Daoy (cell line): Measurements from ENCODE around the gene DBNDD2. TPM values are rescaled to one million over a fixed set of nuclear protein-coding genes. Genes with fewer than 3 reads are reported as not detected.

Experiments used
- DNase-seq: peaks from one replicate; pipeline ENCODE4 v3.0.0-alpha.2; 2015; ENCODE audit warnings: low read depth
- total RNA-seq: library from RNA; depleted of rRNA; stranded (reverse); fragments of >200 nt; shearing (Covaris generic); gene quantifications from 2 replicates; pipeline ENCODE4 v1.2.3, GENCODE V29; 2014

The DBNDD2 gene
- total RNA-seq, 1 experiment from 2014 or later: 7.3 TPM

DNA sequence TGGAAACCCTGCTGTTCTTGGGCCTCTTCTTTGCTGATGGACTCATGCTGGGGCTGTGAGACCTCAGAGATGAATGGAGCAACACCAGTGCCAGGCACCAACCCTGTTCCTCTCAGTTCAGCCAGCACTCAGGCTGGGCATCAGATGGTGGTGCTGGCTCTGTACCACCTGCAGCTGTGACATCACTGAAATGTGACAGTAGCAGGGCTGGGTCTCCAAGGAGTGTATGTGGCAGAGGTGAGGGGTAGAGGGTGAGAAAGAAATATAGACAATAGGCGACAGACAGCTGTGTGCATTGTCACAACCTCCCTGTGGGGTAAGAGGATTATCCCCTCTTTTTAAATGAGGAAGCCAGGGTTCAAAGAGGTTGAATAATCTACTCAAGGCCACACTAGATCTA lies 29.9 kb upstream of the DBNDD2 start, which contains the start of gene TP53TG5:
Gene TP53TG5, minus strand, starts transcription at position 135 of the 400 bp plus-strand sequence. Its CDS starts 89 bp downstream, at position 46.
- DNase-seq: no peak

DNA sequence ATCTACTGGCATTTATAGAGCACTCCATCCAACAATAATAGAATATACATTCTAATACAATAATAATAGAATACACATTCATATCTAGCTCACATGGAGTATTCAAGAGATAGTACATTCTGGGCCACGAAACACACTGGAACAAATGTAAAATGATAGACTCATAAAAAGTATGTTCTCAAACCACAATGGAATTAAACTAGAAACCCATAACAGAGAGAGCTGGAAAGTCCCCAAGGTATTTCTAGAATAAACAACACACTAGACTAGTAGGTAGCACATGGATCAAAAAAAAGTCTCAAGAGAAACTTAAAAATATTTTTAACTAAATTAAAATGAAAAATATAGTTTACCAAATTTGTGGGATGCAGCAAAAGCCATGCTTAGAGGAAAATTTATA lies 20.8 kb upstream of the DBNDD2 start:
- no peak for DNase-seq

DNA sequence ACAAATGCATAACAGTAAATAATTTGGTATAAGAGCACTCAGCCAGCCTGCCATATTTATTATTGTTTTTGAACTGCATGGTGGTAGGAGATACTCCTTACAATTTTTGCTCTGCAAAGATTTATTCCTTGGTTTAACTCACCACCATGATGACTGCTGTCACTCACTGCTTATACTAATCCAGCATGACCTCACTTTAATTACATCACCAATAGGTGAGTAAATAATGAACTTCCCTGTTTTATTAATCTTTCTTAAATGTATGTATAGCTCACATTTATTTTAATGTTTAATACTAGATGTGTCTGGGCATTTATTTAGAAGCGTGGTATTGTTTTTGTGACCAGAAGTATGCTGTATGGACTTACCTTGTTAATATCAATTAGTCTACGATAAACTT lies 17.2 kb upstream of the DBNDD2 start:
- DNase-seq: no peak

DNA sequence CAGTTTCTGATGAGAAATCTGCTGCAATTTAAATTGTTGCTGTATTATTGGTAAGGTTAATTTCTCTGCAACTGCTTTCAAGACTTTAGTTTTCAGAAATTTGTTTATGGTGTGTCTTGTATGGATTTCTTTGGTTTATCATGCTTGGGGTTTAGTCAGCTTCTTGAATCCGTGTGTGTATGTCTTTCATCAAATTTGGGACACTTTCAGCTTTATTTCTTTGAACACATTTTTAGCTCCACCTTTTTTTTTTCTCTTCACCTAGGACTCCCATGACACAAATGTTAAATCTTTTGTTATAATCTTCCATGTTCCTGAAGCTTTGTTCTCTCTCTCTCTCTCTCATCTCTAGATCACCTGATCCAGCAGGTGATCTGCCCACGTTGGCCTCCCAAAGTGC lies 16.5 kb upstream of the DBNDD2 start:
- no peak for DNase-seq

DNA sequence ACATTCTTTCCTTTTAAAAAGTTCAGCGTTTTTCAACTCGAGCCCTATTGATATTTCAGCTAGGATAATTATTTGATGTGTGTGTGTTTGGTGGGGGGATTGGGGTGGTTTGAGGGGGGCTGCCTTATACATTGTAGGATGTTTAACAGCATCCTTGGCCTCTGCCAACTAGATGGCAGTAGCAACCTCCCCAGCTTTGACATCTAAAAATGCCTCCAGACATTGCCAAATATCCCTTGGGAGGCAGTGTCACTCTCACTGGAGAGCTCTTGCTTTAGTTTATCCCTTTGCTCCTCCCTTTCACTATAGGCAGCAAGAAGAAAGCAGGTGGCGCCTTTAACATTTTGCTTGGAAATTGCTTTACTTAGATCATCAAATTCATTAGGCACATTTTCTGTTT lies 15.4 kb upstream of the DBNDD2 start:
- DNase-seq: no peak

DNA sequence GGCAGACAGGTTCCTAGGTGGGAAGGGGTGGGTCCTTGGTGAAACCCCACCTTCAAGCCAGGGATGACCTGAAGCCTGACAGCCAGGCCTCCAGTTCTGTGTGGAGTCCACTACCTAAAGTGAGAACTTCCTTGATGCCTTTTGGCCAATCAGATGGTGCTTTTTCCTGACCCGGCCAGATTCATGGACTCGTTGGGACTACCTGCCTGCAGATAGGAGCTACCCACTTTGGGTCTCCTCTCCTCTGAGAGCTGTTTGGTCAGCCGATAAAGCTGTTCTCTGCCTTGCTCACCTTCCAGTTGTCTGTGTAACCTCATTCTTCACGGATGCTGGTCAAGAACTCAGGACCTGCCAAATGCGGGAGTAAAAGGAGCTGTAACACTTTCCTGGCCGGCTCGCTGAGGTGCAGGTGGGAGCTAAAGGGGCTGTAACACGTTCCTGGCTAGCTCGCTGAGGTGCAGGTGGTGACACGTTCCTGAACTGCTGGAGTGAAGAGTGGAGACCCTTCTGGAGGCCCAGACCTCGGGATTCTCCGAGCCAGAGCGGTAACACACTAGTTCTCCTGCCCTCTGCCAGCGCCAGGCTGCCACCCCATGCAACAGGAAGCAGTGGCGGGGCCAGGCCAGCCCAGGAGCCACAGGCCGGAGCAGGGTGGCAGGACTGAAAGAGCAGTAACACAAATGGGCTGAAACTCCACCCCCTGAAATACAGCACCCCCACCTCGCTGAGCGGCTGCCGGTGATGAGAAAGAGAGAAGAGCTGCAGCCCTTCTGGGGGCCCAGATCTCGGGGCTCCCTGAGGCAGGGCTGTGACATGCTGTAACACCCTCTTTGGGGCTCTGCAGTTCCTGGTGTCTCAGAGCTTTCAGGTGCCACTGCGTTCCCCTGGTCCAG lies 13.6 kb upstream of the DBNDD2 start:
- DNase-seq: no peak

DNA sequence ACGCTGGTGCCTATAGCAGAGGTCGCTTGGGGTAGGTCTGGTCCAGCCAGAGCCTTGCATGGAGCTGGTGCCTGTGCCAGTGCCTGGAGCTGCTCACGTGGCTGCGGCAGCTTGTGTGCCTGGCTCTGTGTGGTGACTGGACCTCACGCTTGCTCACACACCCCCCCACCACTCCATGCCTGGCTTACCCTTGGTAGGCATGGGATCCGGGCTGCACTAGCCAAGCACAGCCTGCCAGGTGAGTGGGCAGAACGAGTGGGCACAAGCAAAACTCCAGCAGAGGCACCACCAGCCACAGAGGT lies 13.0 kb upstream of the DBNDD2 start:
- DNase-seq: no peak

DNA sequence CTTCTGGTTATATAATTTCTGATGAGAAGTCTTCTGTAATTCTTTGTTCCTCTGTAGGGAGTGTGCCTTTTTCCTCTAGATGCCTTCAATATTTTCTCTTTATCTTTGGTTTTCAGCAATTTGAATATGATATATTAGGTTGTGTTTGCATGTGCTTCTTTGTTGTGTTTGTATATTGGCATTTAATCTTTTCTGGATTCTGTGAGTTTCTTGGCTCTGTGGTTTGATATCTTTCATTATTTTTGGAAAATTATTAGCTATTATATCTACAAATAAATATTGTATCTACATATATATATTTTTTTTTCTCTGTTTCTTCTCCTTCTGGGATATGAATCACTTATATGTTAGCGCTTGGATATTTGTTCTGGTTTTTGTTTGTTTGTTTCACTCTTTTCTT lies 9.1 kb upstream of the DBNDD2 start:
- no peak for DNase-seq

DNA sequence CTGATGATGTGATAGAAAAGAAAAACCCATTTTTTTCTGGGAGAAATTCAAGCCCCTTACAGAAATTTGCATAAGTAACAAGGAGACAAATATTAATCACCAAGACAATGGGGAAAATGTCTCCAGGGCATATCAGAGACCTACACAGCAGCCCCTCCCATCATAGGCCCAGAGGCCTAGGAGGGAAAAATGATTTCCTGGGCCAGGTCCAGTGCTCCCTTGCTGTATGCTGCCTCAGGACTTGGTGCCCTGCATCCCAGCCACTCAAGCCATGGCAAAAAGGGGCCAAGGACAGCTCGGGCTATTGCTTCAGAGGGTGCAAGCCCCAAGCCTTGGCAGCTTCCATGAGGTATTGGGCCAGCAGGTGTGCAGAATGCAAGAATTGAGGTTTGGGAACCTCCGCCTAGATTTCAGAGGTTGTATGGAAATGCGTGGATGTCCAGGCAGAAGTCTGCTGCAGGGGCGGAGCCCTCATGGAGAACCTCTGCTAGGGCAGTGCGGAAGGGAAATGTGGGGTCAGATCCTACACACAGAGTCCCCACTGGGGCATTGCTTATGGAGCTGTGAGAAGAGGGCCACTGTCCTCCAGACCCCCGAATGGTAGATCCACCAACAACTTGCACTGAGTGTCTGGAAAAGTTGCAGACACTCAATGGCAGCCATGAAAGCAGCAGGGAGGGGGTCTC lies 7.6 kb upstream of the DBNDD2 start:
- DNase-seq: no peak

DNA sequence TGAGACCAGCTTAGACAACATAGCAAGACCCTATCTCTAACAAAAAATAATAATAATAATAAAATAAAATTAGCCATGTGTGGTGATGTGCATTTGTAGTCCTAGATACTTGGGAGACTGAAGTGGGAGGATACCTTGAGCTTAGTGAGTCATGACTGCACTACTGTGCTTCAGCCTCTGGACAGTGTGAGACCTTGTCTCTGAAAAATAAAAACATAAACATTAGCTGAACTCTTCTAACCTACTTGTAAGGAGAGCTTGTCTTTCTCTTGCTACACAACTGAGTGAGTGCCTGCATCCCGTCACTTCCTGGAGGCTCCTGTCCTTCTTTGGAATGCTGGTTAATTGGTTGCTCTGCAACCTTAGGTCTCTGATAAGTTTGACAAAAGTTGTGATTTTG lies 5.1 kb upstream of the DBNDD2 start:
- DNase-seq: no peak

DNA sequence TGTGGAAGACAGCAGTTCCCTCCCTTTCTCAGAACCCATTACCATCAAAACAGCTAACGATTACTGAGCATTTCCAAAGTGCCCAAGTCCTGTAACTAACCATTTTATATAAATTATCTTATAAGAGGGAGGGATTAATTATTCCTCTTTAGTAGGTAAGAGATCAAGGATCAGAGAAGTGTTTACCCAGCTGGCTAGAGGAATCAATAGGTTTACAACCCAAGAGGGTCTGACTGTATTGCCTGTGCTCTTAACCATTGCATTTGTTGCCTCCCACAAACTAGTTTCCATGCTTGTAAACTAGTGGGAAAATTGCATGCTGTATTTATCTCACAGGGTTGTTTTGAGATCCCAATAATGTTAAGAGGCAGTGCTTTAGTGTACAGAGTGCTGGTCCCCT lies 3.7 kb upstream of the DBNDD2 start:
- DNase-seq: no peak

DNA sequence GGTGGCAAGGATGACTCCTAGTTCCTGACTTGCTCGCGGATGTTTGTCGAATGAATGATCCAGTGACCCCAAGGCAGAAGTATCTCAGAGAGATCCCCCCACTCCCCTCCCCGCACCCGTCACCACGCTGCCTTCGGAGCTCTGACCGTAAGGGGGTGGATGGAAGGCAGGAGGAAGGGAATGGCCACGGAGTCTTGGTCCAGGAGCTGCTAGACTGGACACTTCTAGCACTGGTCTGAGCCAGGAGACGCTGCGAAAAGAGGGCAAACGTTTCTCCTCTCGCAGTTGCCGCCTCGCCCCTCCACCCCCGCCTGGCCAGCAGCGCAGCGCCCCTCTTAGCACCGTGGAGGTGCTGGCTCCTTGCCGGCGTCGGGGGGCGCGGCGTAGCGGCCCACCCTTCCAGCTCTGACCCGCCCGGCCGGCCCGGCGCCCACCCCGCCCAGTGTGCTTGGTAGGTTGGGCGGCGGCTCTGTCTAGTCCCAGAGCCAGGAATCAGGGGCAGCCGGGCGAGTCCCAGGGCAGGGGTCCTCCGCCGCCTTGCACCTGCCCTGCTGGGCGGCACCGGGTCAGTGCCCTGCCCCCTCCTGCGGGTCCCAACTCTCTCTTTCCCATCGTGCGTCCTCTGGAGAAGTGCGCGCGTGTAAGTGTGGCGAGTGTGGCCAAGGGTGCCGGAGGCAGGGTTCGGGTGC lies 2.4 kb upstream of the DBNDD2 start:
- no peak for DNase-seq

DNA sequence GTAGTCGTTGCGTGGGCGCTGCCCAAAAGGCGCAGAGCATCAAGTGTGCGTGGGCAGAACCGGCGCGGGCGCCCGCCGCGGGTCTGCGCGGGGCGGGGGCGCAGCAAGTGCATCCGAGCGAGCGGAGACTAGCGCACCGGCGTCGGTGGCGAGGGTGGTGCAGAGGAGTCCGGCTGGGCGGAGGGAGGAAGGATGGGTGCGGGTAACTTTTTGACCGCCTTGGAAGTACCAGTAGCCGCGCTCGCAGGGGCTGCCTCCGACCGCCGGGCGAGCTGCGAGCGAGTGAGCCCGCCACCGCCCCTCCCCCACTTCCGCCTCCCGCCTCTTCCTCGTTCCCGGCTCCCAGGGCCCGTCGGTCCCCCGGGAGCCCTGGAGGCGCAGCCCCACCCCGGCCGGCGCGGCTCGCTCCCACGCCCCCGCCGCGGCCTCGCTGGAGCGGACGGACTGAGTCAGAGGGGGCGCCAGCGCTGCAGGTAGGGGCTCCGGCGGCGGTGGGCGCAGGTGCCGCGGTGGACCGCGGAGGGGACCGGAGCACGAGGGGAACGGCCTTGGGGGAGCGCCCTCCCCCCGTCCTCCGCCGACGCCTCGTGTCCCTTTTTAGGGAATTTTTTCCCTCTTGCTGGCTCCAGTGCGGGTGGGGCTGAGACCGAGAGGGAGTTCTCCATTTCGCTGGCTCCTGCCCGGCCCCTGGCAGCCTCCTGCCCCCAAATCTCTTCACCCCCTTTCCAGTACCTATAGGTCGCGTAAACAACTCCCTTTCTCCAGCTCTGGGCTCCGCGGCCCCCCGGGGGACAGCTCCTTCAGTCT lies 1.6 kb upstream of the DBNDD2 start:
- DNase-seq: peak; percentile 72

DNA sequence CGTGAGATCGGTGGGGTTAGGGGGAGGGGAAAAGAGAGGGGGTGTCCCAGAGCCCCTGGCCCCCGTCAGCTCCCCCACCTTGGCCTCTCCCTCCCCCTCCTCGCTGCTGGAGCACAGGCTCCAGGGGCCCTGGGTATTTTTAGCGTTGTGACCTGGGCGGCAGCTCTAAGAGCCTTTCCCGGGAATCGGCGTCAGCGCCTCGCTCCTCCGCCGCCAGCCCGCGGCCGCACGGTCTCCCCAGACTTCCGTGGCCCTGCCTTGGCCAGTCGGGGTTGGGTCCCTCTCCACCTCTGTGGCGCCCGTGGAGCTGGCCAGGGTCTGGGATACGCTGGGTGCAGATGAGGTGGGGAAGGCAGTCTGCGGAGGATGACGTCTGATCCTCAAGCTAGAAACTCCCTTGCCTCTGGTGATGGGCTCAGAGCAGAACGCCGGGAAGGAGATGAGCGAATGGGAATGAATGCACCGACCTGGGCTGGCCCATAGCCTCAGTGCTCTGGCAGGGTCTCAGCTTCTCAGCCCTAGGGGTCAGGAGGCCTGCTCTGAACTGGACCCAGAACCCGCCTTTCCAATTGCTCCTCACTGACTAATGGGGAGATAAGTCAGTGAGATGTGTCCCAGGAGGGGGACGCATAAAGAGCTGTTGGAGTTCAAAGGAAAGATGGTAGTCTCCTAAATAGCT lies 883 bp upstream of the DBNDD2 start:
- no peak for DNase-seq

DNA sequence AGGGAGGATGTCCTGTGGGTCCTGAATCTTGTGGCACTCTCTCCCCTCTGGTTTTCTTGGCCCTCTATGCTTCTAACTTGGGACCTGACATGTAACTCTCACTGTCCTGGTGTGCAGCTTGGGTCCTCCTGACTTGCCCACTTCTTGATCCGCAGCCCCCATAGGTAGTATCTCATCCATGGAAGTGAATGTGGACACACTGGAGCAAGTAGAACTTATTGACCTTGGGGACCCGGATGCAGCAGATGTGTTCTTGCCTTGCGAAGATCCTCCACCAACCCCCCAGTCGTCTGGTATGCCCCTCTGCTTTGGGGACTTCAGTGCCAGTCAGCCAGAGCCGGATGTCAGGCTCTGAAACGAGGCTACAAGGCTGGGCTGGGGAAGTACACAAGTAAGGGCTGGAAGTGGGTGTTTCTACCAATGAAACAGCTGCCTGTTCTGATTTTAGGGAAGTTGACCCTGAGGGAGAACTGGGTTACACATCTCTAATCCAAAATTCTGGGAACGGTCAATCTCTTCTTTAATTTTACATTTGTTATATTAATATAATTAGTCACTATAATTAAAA lies 641 bp downstream of the DBNDD2 start:
- no peak for DNase-seq

DNA sequence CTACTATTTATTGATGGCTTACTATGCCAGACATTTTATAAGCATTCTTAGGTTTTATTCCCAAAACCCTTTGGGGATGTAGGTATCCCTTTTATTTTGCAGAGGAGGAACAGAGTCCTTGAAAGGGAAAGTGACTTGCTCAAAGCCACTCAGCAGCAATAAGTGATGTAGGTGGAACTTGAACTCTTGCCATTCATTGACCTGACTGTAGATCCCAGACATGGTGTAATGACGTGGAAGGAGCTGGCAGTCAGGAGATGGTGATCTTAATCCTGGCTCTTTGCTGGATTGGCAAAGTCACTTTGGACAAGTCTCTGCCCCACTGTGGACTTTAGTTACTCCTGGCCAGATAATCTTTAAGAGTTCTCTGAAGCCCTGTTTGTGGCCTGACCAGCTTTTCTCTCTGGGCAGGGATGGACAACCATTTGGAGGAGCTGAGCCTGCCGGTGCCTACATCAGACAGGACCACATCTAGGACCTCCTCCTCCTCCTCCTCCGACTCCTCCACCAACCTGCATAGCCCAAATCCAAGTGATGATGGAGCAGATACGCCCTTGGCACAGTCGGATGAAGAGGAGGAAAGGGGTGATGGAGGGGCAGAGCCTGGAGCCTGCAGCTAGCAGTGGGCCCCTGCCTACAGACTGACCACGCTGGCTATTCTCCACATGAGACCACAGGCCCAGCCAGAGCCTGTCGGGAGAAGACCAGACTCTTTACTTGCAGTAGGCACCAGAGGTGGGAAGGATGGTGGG lies 1.6 kb downstream of the DBNDD2 start:
- DNase-seq: no peak

DNA sequence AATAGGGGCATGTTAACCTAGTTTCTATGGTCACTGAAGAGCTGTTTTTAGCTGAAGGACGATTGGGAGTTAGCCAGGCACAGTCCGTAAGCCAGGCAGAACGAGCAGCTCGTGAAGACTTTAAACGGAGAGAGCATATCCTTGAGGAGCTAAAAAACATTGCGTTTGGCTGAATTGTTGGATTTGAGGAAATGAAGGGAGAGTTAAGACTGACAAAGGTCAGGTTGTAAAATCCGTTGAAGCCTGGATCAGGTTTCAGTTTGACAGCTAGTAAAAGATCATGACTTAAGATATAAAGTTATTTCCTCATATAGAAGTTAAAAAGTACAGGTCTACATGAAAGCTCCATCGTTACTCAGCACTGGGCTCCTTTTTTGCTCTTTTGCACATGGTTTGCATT lies 2.8 kb downstream of the DBNDD2 start:
- no peak for DNase-seq

DNA sequence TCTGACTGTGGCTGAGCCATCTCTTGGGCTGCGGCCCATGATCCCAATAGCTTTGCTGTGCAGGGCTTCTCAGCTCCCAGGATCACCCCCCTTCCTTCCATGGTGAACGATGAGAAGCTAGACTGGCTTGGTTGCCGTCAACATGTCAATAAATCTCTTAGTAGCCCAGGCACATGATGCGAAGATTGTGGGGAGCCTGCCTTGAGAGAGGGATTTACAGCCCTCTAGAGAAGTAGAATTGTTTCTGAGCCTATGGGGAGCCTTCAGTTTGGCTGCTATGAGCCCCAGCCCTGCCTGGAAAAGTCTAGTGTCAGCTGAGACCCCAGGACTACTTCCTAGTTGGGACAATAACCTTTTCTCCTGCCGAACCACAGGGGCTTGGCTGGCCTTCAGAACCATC lies 4.6 kb downstream of the DBNDD2 start:
- no peak for DNase-seq

DNA sequence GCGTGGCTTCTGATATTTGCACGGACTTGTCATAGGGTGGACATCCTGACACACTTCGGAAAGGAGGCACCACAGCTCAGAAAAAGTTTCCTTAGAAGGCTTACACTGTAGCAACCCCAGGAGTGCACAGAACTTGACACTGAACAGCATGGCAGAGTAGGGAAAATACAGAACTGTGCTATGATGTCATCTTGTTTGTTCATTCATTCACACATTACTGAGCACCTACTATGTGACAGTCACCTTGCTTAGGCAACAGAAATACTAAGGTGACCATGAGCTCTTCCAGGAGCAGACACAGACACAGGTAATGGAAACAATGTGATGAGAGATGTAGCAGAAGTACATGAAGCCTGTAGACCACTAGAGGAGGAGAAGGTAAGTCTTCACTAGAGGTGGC lies 5.4 kb downstream of the DBNDD2 start:
- no peak for DNase-seq
